Measurements from ENCODE around the gene ZNF410. TPM values are rescaled to one million over a fixed set of nuclear protein-coding genes. Genes with fewer than 3 reads are reported as not detected.
"Not testable (repeated sequence)": the region's sequence is repeated elsewhere in the genome, so short reads cannot be mapped to it uniquely, and the experiment has no call there.

ZNF410 gene
- total RNA-seq, 2 experiments from 2014 or later: 54.2 to 56.5 TPM

- no peak overlapping the region for H3K27ac Mint-ChIP-seq
- H3K4me3 Mint-ChIP-seq: no peak overlapping the region
- ChIA-PET CTCF (interaction anchor here (1.2 kb wide), 1 partner anchor 200 kb away, joined by 3 read pairs; no protein-coding TSS in a partner anchor), POLR2A (no interaction called here)
- no peaks in the 10 kb centered on the region for H3K36me3 Mint-ChIP-seq (ENCODE audit: low read depth)
- no peak for DNase-seq
- no peaks in the 10 kb centered on the region for H3K9me3 Mint-ChIP-seq
- no peaks in the 10 kb centered on the region for H3K4me1 Mint-ChIP-seq
- H3K27me3 Mint-ChIP-seq: no peaks in the 10 kb centered on the region
Measured at GRCh38 chr14:73865534-73866113, 21.0 kb upstream of the ZNF410 start.

- H3K36me3 Mint-ChIP-seq (ENCODE audit: low read depth); H3K27ac Mint-ChIP-seq; H3K27me3 Mint-ChIP-seq; H3K4me3 Mint-ChIP-seq; H3K4me1 Mint-ChIP-seq; H3K9me3 Mint-ChIP-seq; DNase-seq: not testable (repeated sequence)
- POLR2A ChIA-PET: interaction anchor here (1.0 kb wide), 1 partner anchor 18 kb away, joined by 3 read pairs; the partner anchor contains the start of gene PTGR2
- CTCF ChIA-PET: interaction anchor here (0.6 kb wide), 1 partner anchor 10 kb away, joined by 4 read pairs; no protein-coding TSS in a partner anchor
Measured at GRCh38 chr14:73869754-73870153, 16.9 kb upstream of the ZNF410 start.

- H3K4me1 Mint-ChIP-seq: no peaks in the 10 kb centered on the region
- no peaks in the 10 kb centered on the region for H3K36me3 Mint-ChIP-seq (ENCODE audit: low read depth)
- H3K4me3 Mint-ChIP-seq: no peak overlapping the region
- ChIA-PET POLR2A (interaction anchor here (0.8 to 1.2 kb wide), 2 partner anchors 15 to 84 kb away, joined by 3 read pairs; no protein-coding TSS in a partner anchor), CTCF (interaction anchor here (0.6 to 0.7 kb wide), 2 partner anchors 10 to 601 kb away, joined by 4 to 5 read pairs; no protein-coding TSS in a partner anchor)
- no peaks in the 10 kb centered on the region for H3K9me3 Mint-ChIP-seq
- no peak overlapping the region for H3K27ac Mint-ChIP-seq
- no peak for DNase-seq
- H3K27me3 Mint-ChIP-seq: no peaks in the 10 kb centered on the region
Measured at GRCh38 chr14:73870525-73871235, 16.0 kb upstream of the ZNF410 start.

- POLR2A ChIA-PET: no interaction called here
- Mint-ChIP-seq H3K27me3 (no peaks in the 10 kb centered on the region), H3K27ac (no peak overlapping the region), H3K4me1 (no peaks in the 10 kb centered on the region), H3K9me3 (no peaks in the 10 kb centered on the region), H3K4me3 (no peak overlapping the region), H3K36me3 (ENCODE audit: low read depth) (no peaks in the 10 kb centered on the region)
- CTCF ChIA-PET: no interaction called here
- DNase-seq: no peak
Measured at GRCh38 chr14:73873660-73874059, 13.0 kb upstream of the ZNF410 start.

GRCh38 chr14:73877790-73878189 lies 8.9 kb upstream of the ZNF410 start:
- Mint-ChIP-seq H3K27me3 (no peaks in the 10 kb centered on the region), H3K9me3 (no peaks in the 10 kb centered on the region), H3K36me3 (ENCODE audit: low read depth) (no peaks in the 10 kb centered on the region), H3K27ac (no peak overlapping the region), H3K4me3 (no peak overlapping the region), H3K4me1 (peaks cover 4% of the 10 kb centered on the region)
- DNase-seq: no peak
- ChIA-PET CTCF (no interaction called here), POLR2A (interaction anchor here (1.2 kb wide), 1 partner anchor 10 kb away, joined by 3 read pairs; no protein-coding TSS in a partner anchor)

GRCh38 chr14:73878436-73878835 lies 8.2 kb upstream of the ZNF410 start:
- Mint-ChIP-seq H3K4me3 (no peak overlapping the region), H3K36me3 (ENCODE audit: low read depth) (no peaks in the 10 kb centered on the region), H3K4me1 (peaks cover 4% of the 10 kb centered on the region), H3K27ac (no peak overlapping the region), H3K27me3 (no peaks in the 10 kb centered on the region), H3K9me3 (no peaks in the 10 kb centered on the region)
- ChIA-PET POLR2A (interaction anchor here (1.2 kb wide), 1 partner anchor 10 kb away, joined by 3 read pairs; no protein-coding TSS in a partner anchor), CTCF (no interaction called here)
- DNase-seq: no peak

- POLR2A ChIA-PET: interaction anchor here (1.2 kb wide), 1 partner anchor 9 kb away, joined by 3 read pairs; no protein-coding TSS in a partner anchor
Measured at GRCh38 chr14:73879027-73879426, 7.6 kb upstream of the ZNF410 start.

GRCh38 chr14:73884438-73885190 lies 2.0 kb upstream of the ZNF410 start:
- peak overlapping the region; percentile 94 for H3K27ac Mint-ChIP-seq

More at GRCh38 chr14:73879027-73879426, 7.6 kb upstream of the ZNF410 start:
- no peak for DNase-seq
- Mint-ChIP-seq H3K27ac (no peak overlapping the region), H3K4me1 (peaks cover 4% of the 10 kb centered on the region), H3K9me3 (no peaks in the 10 kb centered on the region), H3K36me3 (ENCODE audit: low read depth) (no peaks in the 10 kb centered on the region), H3K4me3 (no peak overlapping the region), H3K27me3 (no peaks in the 10 kb centered on the region)
- CTCF ChIA-PET: no interaction called here

GRCh38 chr14:73887318-73887616 lies 608 bp downstream of the ZNF410 start:
- no peak for DNase-seq
- Mint-ChIP-seq H3K4me1 (peaks cover 55% of the 10 kb centered on the region), H3K27ac (peak overlapping the region; percentile 94), H3K36me3 (ENCODE audit: low read depth) (peaks cover 22% of the 10 kb centered on the region), H3K4me3 (peak overlapping the region; percentile 96), H3K27me3 (no peaks in the 10 kb centered on the region), H3K9me3 (no peaks in the 10 kb centered on the region)
- POLR2A ChIA-PET: interaction anchor here (0.8 to 3.2 kb wide), 18 partner anchors 9 to 396 kb away, joined by 3 to 35 read pairs (median 4); partner anchors contain the start of genes BBOF1, ENTPD5, PNMA1 and PTGR2
- CTCF ChIA-PET: interaction anchor here (1.1 to 1.7 kb wide), 2 partner anchors 35 to 101 kb away, joined by 3 to 4 read pairs; no protein-coding TSS in a partner anchor

More at GRCh38 chr14:73884438-73885190, 2.0 kb upstream of the ZNF410 start:
- DNase-seq: no peak
- peak overlapping the region; percentile 96 for H3K4me3 Mint-ChIP-seq
- H3K4me1 Mint-ChIP-seq: peaks cover 46% of the 10 kb centered on the region
- CTCF ChIA-PET: no interaction called here
- POLR2A ChIA-PET: no interaction called here
- H3K9me3 Mint-ChIP-seq: no peaks in the 10 kb centered on the region
- H3K36me3 Mint-ChIP-seq (ENCODE audit: low read depth): peaks cover 16% of the 10 kb centered on the region
- no peaks in the 10 kb centered on the region for H3K27me3 Mint-ChIP-seq

- ChIA-PET POLR2A (interaction anchor here (1.0 to 3.2 kb wide), 11 partner anchors 8 to 397 kb away, joined by 3 to 35 read pairs (median 6); partner anchors contain the start of genes PNMA1, PTGR2 and RIOX1), CTCF (interaction anchor here (1.1 to 1.5 kb wide), 2 partner anchors 36 to 128 kb away, joined by 3 to 4 read pairs; a partner anchor contains a TSS)
- H3K4me1 Mint-ChIP-seq: peaks cover 55% of the 10 kb centered on the region
Measured at GRCh38 chr14:73887694-73888459, 1.2 kb downstream of the ZNF410 start.

GRCh38 chr14:73888460-73888725 lies 1.7 kb downstream of the ZNF410 start:
- ChIA-PET POLR2A (interaction anchor here (1.2 to 3.2 kb wide), 6 partner anchors 8 to 130 kb away, joined by 3 to 35 read pairs (median 22); partner anchors contain the start of gene PTGR2), CTCF (interaction anchor here (1.5 kb wide), 1 partner anchor 128 kb away, joined by 4 read pairs; a partner anchor contains a TSS)
- Mint-ChIP-seq H3K9me3 (no peaks in the 10 kb centered on the region), H3K4me1 (peaks cover 55% of the 10 kb centered on the region), H3K4me3 (peak overlapping the region; percentile 96), H3K27me3 (no peaks in the 10 kb centered on the region), H3K36me3 (ENCODE audit: low read depth) (peaks cover 22% of the 10 kb centered on the region), H3K27ac (peak overlapping the region; percentile 94)
- no peak for DNase-seq

More at GRCh38 chr14:73887694-73888459, 1.2 kb downstream of the ZNF410 start:
- no peaks in the 10 kb centered on the region for H3K27me3 Mint-ChIP-seq
- H3K4me3 Mint-ChIP-seq: peak overlapping the region; percentile 96
- peaks cover 22% of the 10 kb centered on the region for H3K36me3 Mint-ChIP-seq (ENCODE audit: low read depth)
- no peak for DNase-seq
- H3K27ac Mint-ChIP-seq: peak overlapping the region; percentile 94
- no peaks in the 10 kb centered on the region for H3K9me3 Mint-ChIP-seq

GRCh38 chr14:73888971-73889370 lies 2.3 kb downstream of the ZNF410 start:
- DNase-seq: no peak
- Mint-ChIP-seq H3K36me3 (ENCODE audit: low read depth) (peaks cover 26% of the 10 kb centered on the region), H3K4me1 (peaks cover 57% of the 10 kb centered on the region), H3K27ac (peak overlapping the region; percentile 7), H3K9me3 (no peaks in the 10 kb centered on the region), H3K4me3 (peak overlapping the region; percentile 96), H3K27me3 (no peaks in the 10 kb centered on the region)
- CTCF ChIA-PET: interaction anchor here (1.5 kb wide), 1 partner anchor 129 kb away, joined by 4 read pairs; a partner anchor contains a TSS
- POLR2A ChIA-PET: no interaction called here
